GM18526 (cell line): ENCODE results near the gene RICTOR.

Experiments used
- POLR2A ChIP-seq: IDR thresholded peaks from 3 replicates; pipeline ENCODE4 v1.6.1; 2011; ENCODE audit not compliant: insufficient read length; ENCODE audit errors: extremely low read depth

The RICTOR gene

DNA sequence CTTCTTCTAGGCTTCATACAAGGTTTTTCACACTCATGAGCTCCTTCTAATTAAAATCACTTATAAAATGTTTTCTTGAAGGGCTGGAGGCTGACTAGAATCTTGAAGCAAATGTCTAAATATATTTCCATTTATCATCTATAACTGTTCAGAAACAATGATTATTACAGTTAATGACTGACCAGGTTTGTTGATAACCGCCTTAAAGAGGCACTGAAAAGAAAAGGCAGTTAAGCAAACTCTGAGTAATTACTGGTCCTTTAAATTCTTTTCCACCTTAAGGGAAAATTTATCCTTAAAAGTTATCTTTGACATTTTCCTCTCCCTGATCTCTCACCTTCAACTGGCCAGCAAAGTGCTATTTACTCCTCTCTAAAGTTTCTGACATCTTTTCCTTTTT lies 43.2 kb downstream of the RICTOR start:
- TF ChIP-seq POLR2A, result no peak

DNA sequence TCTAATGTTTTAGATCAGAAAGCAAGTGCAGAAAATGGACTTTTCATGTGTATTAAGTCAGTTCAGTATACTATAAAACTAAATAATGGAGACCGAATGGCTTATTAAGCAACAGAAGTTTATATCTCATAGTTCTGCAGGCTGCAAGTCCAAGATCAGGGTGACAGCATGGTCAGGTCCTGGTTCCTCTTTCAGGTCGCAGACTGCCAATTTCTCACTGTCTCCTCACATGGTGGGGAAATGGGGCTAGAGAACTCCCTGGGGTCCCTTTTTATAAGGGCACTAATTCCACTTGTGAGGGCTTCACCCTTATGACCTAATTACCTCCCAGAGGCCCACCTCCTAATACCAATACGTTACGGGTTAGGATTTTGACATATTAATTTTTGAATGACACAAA lies 48.7 kb downstream of the RICTOR start:
- TF ChIP-seq POLR2A, result no peak

DNA sequence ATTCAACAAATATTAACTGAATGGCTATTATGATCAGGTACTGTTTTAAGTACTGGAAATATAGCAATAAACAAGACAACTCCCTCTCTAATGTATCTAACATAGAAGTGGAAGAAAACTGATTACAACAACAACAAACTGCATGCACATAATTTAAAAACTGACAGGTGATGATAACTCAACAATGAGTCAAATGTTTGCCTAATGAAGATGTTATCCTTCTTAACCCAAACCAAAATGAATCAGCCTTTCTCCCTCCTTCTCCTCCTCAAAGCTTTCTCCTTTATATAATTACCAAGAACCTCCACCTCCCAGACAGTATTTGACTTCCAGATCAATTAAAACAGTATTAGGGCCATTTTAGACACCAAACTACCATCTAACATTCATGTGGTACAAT lies 49.3 kb downstream of the RICTOR start:
- no peak for TF ChIP-seq POLR2A

DNA sequence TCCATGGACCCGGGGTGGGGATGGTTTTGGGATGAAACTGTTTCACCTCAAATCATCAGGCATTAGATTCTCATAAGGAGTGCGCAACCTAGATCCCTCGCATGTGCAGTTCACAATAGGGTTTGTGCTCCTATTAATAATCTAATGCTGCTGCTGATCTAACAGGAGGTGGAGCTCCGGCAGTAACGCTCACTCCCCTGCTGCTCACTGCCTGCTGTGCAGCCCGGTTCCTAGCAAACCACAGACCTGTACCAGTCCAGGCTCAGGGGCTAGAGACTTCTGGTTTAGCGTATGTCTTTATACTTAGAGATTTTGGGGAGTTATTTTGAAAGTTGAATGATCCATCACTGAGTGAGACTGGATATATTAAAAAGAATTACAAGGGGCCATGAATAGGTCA lies 50.2 kb downstream of the RICTOR start:
- no peak for TF ChIP-seq POLR2A

DNA sequence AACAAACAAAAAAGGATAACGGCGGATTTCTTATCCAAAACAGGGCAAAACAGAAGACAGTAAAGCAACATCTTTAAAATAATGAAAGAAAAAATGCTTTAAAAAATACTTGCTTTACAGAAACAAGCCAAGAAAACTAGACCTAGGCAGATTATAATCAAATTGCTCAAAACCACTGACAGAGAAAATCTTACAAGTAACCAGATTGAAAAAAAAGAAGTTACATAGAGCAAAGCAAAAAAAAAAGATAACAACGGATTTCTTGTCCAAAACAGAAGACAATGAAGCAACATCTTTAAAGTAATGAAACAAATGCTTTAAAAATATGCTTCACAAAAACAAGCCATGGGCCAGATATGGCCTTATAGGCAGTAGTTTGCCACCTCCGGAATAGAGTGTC lies 51.1 kb downstream of the RICTOR start:
- TF ChIP-seq POLR2A, result no peak

DNA sequence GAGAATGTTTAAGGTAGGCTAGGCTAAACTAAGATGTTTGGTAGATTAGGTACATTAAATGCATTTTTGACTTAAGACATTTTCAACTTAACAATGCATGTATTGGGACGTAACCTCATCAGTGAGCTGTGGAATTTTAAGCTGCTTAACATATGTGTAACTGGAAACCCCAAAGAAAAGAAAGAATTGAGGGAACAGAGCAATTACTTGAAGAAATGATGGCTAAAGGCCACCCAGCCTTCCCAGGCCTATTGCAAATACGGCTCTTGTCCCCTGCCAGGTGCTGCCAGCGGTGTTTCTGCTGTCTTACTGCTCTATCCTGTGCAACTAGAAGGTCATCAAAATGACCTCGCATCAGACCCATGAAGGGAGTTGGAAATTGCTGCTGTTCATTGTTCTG lies 52.0 kb downstream of the RICTOR start:
- no peak for TF ChIP-seq POLR2A

DNA sequence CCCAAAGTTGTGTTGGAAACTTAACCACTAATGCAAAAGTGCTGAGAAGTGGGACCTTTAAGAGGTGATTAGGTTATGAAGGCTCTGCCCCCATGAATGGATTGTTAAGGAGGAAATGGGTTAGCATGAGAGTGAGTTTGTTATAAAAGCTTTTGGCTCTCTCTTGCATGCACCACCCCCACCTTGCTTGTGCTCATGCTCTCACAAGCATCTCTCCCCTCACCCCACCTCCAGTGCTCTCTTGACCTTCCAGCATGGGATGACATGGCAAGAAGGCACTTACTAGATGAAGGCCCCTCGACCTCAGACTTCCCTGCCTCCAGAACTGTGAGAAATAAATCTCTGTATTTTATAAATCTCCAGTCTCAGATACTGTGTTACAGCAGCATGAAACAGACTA lies 52.8 kb downstream of the RICTOR start:
- TF ChIP-seq POLR2A, result no peak

DNA sequence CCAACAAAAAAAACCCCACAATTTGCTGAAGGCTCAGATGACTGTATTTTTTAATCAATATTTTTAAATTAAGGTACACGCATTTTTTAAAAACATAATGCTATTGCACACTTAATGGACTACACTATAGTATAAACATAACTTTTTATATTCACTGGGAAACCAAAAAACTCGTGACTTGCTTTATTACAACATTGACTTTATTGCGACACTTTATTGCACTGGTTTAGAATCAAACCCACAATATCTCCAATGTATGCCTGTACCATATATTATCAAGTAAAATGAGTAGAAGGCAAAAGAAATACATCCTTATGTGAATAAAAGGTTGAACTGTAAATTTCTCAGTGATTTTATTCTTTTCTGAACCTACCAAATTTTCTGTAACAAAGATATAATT lies 53.7 kb downstream of the RICTOR start:
- TF ChIP-seq POLR2A, result no peak

DNA sequence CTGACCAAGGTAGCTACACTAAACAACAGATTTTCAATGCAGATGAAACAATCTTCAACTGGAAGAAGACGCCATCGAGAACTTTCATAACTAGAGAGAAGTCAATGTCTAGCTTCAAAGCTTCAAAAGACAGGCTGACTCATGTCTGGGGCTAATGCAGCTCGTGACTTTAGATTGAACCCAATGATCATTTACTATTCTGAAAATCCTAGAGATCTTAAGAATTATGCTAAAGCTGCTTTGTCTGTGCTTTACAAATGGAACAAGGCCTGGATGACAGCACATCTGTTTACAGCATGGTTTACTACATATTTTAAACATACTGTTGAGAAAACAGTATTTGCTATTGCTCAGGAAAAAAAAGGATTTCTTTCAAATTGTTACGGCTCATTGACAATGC lies 54.9 kb downstream of the RICTOR start:
- no peak for TF ChIP-seq POLR2A

DNA sequence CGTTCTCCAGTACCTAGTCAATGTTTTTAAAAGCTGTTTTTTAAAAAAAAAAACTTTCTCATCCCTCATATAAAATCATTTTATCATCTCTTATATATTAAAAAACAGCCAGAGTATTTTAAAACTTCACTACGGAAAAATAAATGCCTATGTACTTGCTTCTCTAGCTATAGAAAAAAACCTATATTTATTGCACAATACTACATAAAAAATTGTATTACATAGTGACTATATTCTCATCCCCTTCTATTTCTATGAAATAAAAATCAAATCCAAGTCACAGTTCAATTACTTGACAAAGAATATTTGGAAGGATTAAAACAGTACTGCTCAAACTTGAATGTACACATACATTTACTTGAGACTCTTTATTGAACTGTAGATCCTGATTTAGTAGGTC lies 56.7 kb downstream of the RICTOR start:
- TF ChIP-seq POLR2A, result no peak

DNA sequence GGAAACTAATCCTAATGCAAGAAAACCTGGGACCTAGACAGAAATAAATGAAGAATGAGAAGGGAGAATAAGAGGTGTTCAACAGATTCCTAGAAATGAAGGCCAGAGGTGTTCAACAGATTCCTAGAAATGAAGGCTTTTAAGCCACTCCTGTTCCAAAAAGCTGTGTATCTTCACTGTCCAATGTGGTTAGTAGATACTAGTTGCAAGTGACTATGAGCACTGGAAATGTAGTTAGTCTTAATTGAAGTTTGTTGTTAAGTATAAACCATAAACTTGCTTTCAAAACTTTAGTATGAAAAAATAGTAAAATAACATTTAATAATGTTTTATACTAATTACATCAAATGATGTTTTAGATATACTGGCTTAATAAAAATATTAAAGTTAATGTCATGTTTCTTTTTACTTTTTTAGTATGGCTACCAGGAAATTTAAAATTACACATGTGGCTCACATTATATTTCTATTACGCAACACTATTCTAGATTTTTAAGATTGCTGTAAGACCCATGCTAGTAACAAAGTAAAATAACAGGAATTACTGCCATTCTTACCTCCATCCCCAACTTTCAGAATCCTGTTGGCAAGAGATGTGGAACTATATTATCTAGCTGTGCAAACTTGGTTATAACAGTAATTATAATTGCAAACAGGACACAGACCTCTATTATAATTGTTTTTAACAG lies 57.5 kb downstream of the RICTOR start:
- TF ChIP-seq POLR2A, result no peak

DNA sequence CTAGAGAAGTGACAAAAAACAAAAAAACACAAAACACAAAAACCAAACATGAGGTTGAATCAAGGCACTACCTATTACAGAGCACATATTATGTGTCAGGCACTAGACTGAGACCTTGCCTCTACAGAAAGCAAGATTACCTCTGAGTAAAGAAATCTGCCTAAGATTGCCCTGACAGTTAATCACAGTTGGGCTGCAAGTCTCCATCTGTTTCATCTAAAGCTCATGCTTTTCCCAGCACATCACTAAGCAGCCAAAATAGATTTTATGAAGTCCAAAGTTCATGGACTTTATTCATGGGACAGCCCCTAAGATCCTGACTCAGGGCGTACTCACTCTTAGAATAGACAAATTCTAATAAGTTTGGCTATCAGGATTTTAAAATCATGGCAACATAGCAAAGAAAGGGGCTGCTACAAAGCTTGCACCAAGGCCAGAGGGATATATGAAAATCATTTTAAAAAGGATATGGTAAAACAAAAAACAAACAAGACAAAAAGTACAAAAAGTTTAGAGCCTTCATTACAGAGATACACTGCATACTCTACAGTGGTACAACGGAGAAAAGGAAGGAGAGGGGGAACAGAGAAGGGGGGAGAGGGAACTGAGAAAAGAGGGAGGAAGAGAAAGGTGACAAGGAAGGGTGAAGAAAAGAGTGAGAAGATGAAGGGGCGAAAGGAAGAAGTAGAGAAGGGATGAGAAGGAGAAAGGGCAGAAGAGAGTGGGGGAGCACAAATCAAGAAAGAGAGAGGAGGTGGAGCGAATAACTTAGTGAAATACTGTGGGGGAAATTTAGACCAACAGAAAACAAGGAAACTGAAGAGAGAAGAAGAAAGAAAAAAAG lies 58.2 kb downstream of the RICTOR start:
- no peak for TF ChIP-seq POLR2A

DNA sequence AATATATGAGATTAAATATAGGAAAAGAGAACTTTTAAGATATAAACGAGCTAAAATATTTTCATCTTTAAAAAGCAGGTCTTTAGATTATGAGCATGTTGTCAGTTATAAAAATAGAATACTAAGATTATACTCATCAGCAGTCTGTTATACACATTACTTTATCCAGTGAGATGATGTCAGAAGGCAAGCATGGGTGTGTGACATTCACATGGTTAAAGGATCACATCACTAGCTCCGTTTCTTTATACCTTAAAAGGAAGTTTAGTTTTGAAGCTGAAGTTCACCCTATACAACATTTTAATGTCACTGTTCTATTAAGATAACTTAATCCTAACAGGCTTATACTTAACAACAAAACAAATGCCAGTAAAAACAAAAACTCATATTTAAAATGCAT lies 59.6 kb downstream of the RICTOR start:
- TF ChIP-seq POLR2A, result no peak

DNA sequence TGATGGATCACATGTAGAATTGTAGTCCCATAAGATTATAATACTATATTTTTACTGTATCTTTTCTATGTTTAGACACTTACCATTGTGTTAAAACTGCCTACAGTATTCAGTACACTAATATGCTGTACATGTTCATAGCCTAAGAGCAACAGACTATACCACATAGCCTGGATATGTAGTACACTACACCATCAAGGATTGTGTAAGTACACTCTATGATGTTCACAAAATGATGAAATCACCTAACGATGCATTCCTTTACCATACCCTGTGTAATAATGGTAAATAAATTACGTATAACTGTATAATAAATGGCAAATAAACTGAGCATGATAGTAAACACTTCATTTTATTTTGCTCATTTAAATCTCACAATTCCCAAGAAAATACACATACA lies 60.3 kb downstream of the RICTOR start:
- TF ChIP-seq POLR2A, result no peak

DNA sequence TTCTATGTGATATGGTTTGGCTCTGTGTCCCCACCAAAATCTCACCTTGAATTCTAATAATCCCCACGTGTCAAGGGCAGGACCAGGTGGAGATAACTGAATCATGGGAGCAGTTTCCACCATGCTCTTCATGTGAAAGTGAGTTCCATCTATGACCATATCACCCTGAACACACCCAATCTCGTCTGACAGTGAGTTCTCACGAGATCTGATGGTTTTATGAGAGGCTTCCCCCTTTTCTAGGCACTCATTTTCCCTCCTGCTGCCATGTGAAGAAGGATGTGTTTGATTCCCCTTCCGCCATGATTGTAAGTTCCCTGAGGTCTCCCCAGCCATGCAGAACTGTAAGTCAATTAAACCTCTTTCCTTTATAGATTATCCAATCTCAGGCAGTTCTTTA lies 64.2 kb downstream of the RICTOR start:
- TF ChIP-seq POLR2A, result no peak

DNA sequence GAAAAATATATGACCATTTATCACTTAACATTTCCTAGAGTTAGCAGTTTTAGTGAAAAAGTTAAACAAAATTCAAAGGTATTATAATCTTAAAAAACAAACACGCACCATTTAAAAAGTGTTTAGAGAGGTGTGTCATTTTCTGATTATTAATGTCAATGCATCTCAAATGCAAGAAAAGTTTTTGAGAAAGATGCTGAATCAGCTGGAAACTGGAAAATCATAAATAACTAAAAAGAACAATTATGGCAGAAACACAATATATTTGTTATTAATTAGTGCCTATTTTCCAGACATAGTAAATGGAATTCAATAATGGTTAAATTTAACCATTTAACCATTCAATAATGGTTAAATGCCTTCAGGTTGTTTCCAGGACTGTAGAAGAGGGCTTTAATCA lies 64.9 kb downstream of the RICTOR start:
- TF ChIP-seq POLR2A, result no peak

DNA sequence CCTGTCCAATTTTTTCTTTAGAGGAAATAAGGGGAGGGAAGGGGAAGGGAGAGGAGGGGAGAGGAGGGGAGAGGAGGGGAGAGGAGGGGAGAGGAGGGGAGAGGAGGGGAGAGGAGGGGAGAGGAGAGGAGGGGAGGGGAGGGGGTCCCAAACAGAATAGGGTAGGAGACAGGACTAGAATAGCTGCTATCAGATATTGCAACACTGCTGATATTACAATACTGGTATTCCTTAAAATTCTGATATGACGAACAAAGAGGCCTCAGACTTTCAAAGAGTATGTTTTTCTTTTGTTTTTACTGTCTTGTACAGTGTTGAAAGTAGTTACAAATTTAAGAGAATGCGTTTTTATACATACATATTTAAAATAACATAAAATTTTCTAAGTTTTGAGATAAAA lies 67.5 kb downstream of the RICTOR start:
- no peak for TF ChIP-seq POLR2A
